Endothelial cell of umbilical vein (primary cell): Measurements from ENCODE around the gene ERICH6B. TPM values are rescaled to one million over a fixed set of nuclear protein-coding genes. Genes with fewer than 3 reads are reported as not detected.

Experiments used
- BruUV-seq: library from RNA; stranded (reverse); fragments of 400-500 nt; replicated peaks from 2 replicates; lab custom pipeline; 2021; lab: Mats Ljungman, UMichigan
- CTCF ChIA-PET: fragments of 300-600, 350-600 bp; sonication (Branson Sonifier 250); formaldehyde crosslinking; loops from one replicate; lab custom pipeline; 2021; ENCODE audit warnings: antibody characterized with exemption, inconsistent platforms; lab: Charles Lee
- POLR2A ChIA-PET: fragments of 300-600, 350-600 bp; sonication (Branson Sonifier 250); formaldehyde crosslinking; loops from one replicate; lab custom pipeline; 2021; ENCODE audit warnings: antibody characterized with exemption, inconsistent platforms; lab: Charles Lee
- DNase-seq: peaks from one replicate; pipeline ENCODE4 v3.0.0-alpha.2; 2011; ENCODE audit warnings: low read depth, low spot score
- FAIRE-seq: peaks from 2 replicates; lab custom pipeline; 2011; peaks lifted over from hg19 to GRCh38; lab: Jason Lieb, UNC
- H2AFZ ChIP-seq: 2 replicates; pipeline ENCODE4 v1.6.0; 2012; ENCODE audit warnings: low read depth, low read length, control low read depth, inconsistent platforms
- H3K27ac ChIP-seq: 2 replicates; pipeline ENCODE4 v1.5.1; 2011; ENCODE audit warnings: low read depth, mild to moderate bottlenecking, control low read depth, low read length, moderate library complexity; ENCODE audit not compliant: insufficient read depth
- H3K27me3 ChIP-seq, 2 experiments: 2 replicates each; pipeline versions ENCODE4 v1.6.0 to v1.6.1; 2011; ENCODE audit warnings: low read length in 2 of 2, mixed read lengths in 1 of 2; ENCODE audit not compliant: control insufficient read depth in 2 of 2, insufficient read depth in 2 of 2
- H3K36me3 ChIP-seq, 2 experiments: 2 replicates in 1 of 2; 3 replicates in 1 of 2; pipeline ENCODE4 v1.5.1; 2011; ENCODE audit warnings: low read length in 2 of 2, mild to moderate bottlenecking in 1 of 2, moderate library complexity in 1 of 2; ENCODE audit not compliant: control insufficient read depth in 2 of 2, insufficient read depth in 2 of 2; ENCODE audit errors: extremely low read depth in 1 of 2
- H3K4me1 ChIP-seq: 3 replicates; pipeline ENCODE4 v1.5.1; 2011; ENCODE audit warnings: mild to moderate bottlenecking, low read length; ENCODE audit not compliant: control insufficient read depth, insufficient read depth; ENCODE audit errors: extremely low read depth
- H3K4me2 ChIP-seq: 2 replicates; pipeline ENCODE4 v1.6.1; 2011; ENCODE audit warnings: low read length, control low read depth, mixed read lengths; ENCODE audit not compliant: insufficient read depth
- H3K4me3 ChIP-seq, 3 experiments: fragments of 200-600 bp in 1 of 3; sonication (generic), shearing (Covaris generic) in 1 of 3; replicated peaks in 1 of 3; 2 replicates each; pipeline ENCODE4 v1.5.1; 2011 to 2016; ENCODE audit warnings: control low read depth in 3 of 3, low read length in 3 of 3, mild to moderate bottlenecking in 2 of 3, inconsistent platforms in 1 of 3, low read depth in 1 of 3, moderate library complexity in 1 of 3; ENCODE audit not compliant: insufficient read depth in 1 of 3
- H3K79me2 ChIP-seq: 2 replicates; pipeline ENCODE4 v1.6.0; 2012; ENCODE audit warnings: low read length, inconsistent platforms; ENCODE audit not compliant: control insufficient read depth, insufficient read depth
- H3K9ac ChIP-seq: replicated peaks from 2 replicates; pipeline ENCODE3; 2011; ENCODE audit warnings: low read length, control low read depth; ENCODE audit not compliant: insufficient read depth; ENCODE audit errors: extremely low read depth
- H3K9me1 ChIP-seq: replicated peaks from 3 replicates; pipeline ENCODE4 v1.6.0; 2011; ENCODE audit warnings: mild to moderate bottlenecking, low read length; ENCODE audit not compliant: control insufficient read depth, insufficient read depth; ENCODE audit errors: extremely low read depth
- H3K9me3 ChIP-seq: replicated peaks from 2 replicates; pipeline ENCODE4 v1.5.1; 2012; ENCODE audit warnings: low read length, inconsistent platforms; ENCODE audit not compliant: control insufficient read depth, insufficient read depth
- H4K20me1 ChIP-seq: replicated peaks from 2 replicates; pipeline ENCODE3; 2011; ENCODE audit warnings: mild to moderate bottlenecking, low read length; ENCODE audit not compliant: control insufficient read depth, insufficient read depth; ENCODE audit errors: extremely low read depth
- CTCF ChIP-seq, 2 donors: IDR thresholded peaks; 1 replicate in 1 of 2; 2 replicates in 1 of 2; pipeline ENCODE4 v1.5.1; 2011; ENCODE audit warnings: low read length in 2 of 2, mild to moderate bottlenecking in 2 of 2, moderate library complexity in 2 of 2, control low read depth in 1 of 2, inconsistent platforms in 1 of 2, low read depth in 1 of 2; ENCODE audit not compliant: insufficient read depth in 1 of 2; ENCODE audit errors: extremely low read depth in 1 of 2
- EZH2 ChIP-seq: IDR thresholded peaks from 2 replicates; pipeline ENCODE4 v1.6.1; 2012; ENCODE audit warnings: borderline replicate concordance, low read depth, mild to moderate bottlenecking, moderate library complexity, low read length, inconsistent platforms; ENCODE audit not compliant: severe bottlenecking
- FOS ChIP-seq: IDR thresholded peaks from 2 replicates; pipeline ENCODE4 v1.6.1; 2011; ENCODE audit warnings: mild to moderate bottlenecking, low read length, moderate library complexity, borderline replicate concordance; ENCODE audit not compliant: insufficient read depth
- GATA2 ChIP-seq: IDR thresholded peaks from 2 replicates; pipeline ENCODE4 v1.7.0; 2011; ENCODE audit warnings: low read depth, mild to moderate bottlenecking, moderate library complexity, mixed read lengths, low read length; ENCODE audit not compliant: insufficient read length, insufficient read depth
- JUN ChIP-seq: IDR thresholded peaks from 2 replicates; pipeline ENCODE4 v1.6.1; 2011; ENCODE audit warnings: borderline replicate concordance, low read depth; ENCODE audit not compliant: insufficient read length, insufficient read depth
- MAX ChIP-seq: IDR thresholded peaks from 2 replicates; pipeline ENCODE4 v1.6.1; 2011; ENCODE audit not compliant: insufficient read depth, insufficient read length
- MYC ChIP-seq: IDR thresholded peaks from one replicate; pipeline ENCODE4 v1.6.1; 2011; ENCODE audit warnings: mild to moderate bottlenecking, low read depth, low read length
- POLR2A ChIP-seq: IDR thresholded peaks from 2 replicates; pipeline ENCODE4 v1.6.1; 2012; ENCODE audit warnings: low read depth, mild to moderate bottlenecking, control low read depth, low read length
- POLR2AphosphoS5 ChIP-seq: IDR thresholded peaks from 2 replicates; pipeline ENCODE4 v1.6.1; 2012; ENCODE audit warnings: low read depth, mild to moderate bottlenecking, control low read depth, low read length, moderate library complexity; ENCODE audit not compliant: insufficient read depth
- dilution Hi-C: fragments of 300-500 bp; cut with MboI; formaldehyde crosslinking; loops from one replicate; pipeline ENCODE4 v1.15.0; 2019; ENCODE audit warnings: low sequenced_read_pairs; ENCODE audit not compliant: extremely low pct_ligation_motif_present
- intact Hi-C: fragments of 100-400 bp; cut with micrococcal nuclease; formaldehyde crosslinking; loops from one replicate; pipeline ENCODE4 v1.10.0; 2022
- polyA plus RNA-seq, 4 experiments: library from polyadenylated mRNA; depleted of rRNA in 3 of 4; stranded (reverse) in 3 of 4; unstranded in 1 of 4; fragments of >200 nt; gene quantifications; 2 replicates each; pipeline versions ENCODE4 v1.2.1 to v1.2.3, GENCODE V29; 2011 to 2012; ENCODE audit warnings: missing spikeins in 1 of 4
- total RNA-seq: library from RNA; stranded (reverse); gene quantifications from 2 replicates; pipeline ENCODE4 v1.2.3, GENCODE V29; 2021

The ERICH6B gene
- total and polyA plus RNA-seq, 2 donors (not counting 3 experiments of a cell fraction or from before 2014, with no cell fraction given): not detected

GRCh38 chr13:45594227-45594626 lies 21.3 kb downstream of the ERICH6B start:
- Histone ChIP-seq H3K4me3 (no peak overlapping the region), H3K4me2 (no peak overlapping the region), H2AFZ (no peak overlapping the region), H4K20me1 (no peaks in the 10 kb centered on the region), H3K27ac (no peak overlapping the region), H3K9ac (no peak overlapping the region), H3K4me1 (no peaks in the 10 kb centered on the region), H3K36me3 (no peaks in the 10 kb centered on the region), H3K79me2 (no peaks in the 10 kb centered on the region), H3K9me1 (no peaks in the 10 kb centered on the region), H3K27me3 (no peaks in the 10 kb centered on the region), H3K9me3 (no peaks in the 10 kb centered on the region)
- dilution Hi-C loops: no loop called here
- ChIA-PET CTCF (no interaction called here), POLR2A (no interaction called here)
- no peak for FAIRE-seq
- BruUV-seq: no TSS peak
- no peak for DNase-seq
- intact Hi-C loops: no loop called here
- TF ChIP-seq MAX (no peak), EZH2 (no peak), FOS (no peak), POLR2AphosphoS5 (no peak), POLR2A (no peak), GATA2 (no peak), JUN (no peak), MYC (no peak), CTCF (IDR thresholded peaks at IDR 0.05; ENCODE audit: extremely low read depth in 1 of 2, insufficient read depth in 1 of 2, low read depth in 1 of 2, low read length in 2 of 2) (no peak)
